Osteoblast (primary cell): ENCODE results near the gene SCGN. TPM values are rescaled to one million over a fixed set of nuclear protein-coding genes. Genes with fewer than 3 reads are reported as not detected.

ENCODE experiments used
- DNase-seq: peaks from one replicate; pipeline ENCODE4 v3.0.0; 2011; ENCODE audit warnings: low spot score, mixed read lengths; ENCODE audit not compliant: insufficient read length; ENCODE audit errors: missing footprints
- H2AFZ ChIP-seq: 2 replicates; pipeline ENCODE4 v1.6.0; 2011; ENCODE audit warnings: mild to moderate bottlenecking, low read length
- H3K27ac ChIP-seq: 2 replicates; pipeline ENCODE4 v1.5.1; 2011; ENCODE audit warnings: mild to moderate bottlenecking, low read depth, low read length, moderate library complexity
- H3K27me3 ChIP-seq: 2 replicates; pipeline ENCODE4 v1.6.0; 2012; ENCODE audit warnings: mild to moderate bottlenecking, control low read depth, inconsistent platforms, low read length, moderate library complexity; ENCODE audit not compliant: insufficient read depth
- H3K36me3 ChIP-seq: 2 replicates; pipeline ENCODE4 v1.5.1; 2011; ENCODE audit warnings: mild to moderate bottlenecking, low read length, control low read depth, moderate library complexity; ENCODE audit not compliant: insufficient read depth
- H3K4me1 ChIP-seq: 2 replicates; pipeline ENCODE4 v1.5.1; 2011; ENCODE audit warnings: mild to moderate bottlenecking, low read length, control low read depth, moderate library complexity; ENCODE audit not compliant: insufficient read depth
- H3K4me2 ChIP-seq: 2 replicates; pipeline ENCODE4 v1.6.0; 2011; ENCODE audit warnings: mild to moderate bottlenecking, low read length; ENCODE audit not compliant: insufficient read depth
- H3K4me3 ChIP-seq: fragments of 200-600 bp; sonication (generic); 3 replicates; pipeline ENCODE4 v1.5.1; 2012; ENCODE audit warnings: mild to moderate bottlenecking, low read length, inconsistent platforms; ENCODE audit not compliant: insufficient read depth
- H3K79me2 ChIP-seq: 2 replicates; pipeline ENCODE4 v1.6.0; 2012; ENCODE audit warnings: mild to moderate bottlenecking, low read length, control low read depth, inconsistent platforms; ENCODE audit not compliant: insufficient read depth
- H3K9me3 ChIP-seq: 2 replicates; pipeline ENCODE4 v1.5.1; 2011; ENCODE audit warnings: low read depth, low read length, control low read depth
- H4K20me1 ChIP-seq: 2 replicates; pipeline ENCODE4 v1.6.0; 2012; ENCODE audit warnings: mild to moderate bottlenecking, low read length, control low read depth; ENCODE audit not compliant: insufficient read depth
- total RNA-seq: library from RNA; depleted of rRNA; stranded (reverse); fragments of >200 nt; gene quantifications from 2 replicates; pipeline ENCODE4 v1.2.3, GENCODE V29; 2012
- TF ChIP-seq, protein P1 (sequence below): IDR thresholded peaks from 2 replicates; pipeline ENCODE4 v1.5.1; 2011; ENCODE audit warnings: mild to moderate bottlenecking, low read depth, low read length, moderate library complexity; ENCODE audit errors: extremely low read depth

The SCGN gene
- total RNA-seq, 1 donor, result not detected

DNA sequence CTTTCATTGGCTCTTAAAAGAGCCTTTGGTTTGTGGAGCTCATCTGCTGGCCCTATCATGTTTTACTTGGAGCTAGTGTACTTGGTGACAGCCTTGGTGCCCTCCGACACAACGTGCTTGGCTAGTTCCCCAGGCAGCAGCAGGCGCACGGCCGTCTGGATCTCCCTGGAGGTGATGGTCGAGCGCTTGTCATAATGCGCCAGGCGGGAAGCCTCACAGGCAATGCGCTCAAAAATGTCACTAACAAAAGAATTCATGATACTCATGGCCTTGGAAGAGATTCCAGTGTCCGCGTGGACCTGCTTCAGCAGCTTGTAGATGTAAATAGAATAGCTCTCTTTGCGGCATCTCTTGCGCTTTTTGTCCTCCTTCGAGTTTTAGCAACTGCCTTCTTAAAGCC, 79.7 kb downstream of the SCGN start:
- TF ChIP-seq, protein P1, sequence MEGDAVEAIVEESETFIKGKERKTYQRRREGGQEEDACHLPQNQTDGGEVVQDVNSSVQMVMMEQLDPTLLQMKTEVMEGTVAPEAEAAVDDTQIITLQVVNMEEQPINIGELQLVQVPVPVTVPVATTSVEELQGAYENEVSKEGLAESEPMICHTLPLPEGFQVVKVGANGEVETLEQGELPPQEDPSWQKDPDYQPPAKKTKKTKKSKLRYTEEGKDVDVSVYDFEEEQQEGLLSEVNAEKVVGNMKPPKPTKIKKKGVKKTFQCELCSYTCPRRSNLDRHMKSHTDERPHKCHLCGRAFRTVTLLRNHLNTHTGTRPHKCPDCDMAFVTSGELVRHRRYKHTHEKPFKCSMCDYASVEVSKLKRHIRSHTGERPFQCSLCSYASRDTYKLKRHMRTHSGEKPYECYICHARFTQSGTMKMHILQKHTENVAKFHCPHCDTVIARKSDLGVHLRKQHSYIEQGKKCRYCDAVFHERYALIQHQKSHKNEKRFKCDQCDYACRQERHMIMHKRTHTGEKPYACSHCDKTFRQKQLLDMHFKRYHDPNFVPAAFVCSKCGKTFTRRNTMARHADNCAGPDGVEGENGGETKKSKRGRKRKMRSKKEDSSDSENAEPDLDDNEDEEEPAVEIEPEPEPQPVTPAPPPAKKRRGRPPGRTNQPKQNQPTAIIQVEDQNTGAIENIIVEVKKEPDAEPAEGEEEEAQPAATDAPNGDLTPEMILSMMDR, result no peak
- Histone ChIP-seq H3K36me3 (no peaks in the 10 kb centered on the region), H3K4me1 (no peaks in the 10 kb centered on the region), H3K4me2 (no peak overlapping the region), H3K9me3 (no peaks in the 10 kb centered on the region), H3K79me2 (no peaks in the 10 kb centered on the region), H4K20me1 (no peaks in the 10 kb centered on the region), H2AFZ (no peak overlapping the region), H3K4me3 (no peak overlapping the region), H3K27ac (no peak overlapping the region), H3K27me3 (no peaks in the 10 kb centered on the region)
- no peak for DNase-seq

DNA sequence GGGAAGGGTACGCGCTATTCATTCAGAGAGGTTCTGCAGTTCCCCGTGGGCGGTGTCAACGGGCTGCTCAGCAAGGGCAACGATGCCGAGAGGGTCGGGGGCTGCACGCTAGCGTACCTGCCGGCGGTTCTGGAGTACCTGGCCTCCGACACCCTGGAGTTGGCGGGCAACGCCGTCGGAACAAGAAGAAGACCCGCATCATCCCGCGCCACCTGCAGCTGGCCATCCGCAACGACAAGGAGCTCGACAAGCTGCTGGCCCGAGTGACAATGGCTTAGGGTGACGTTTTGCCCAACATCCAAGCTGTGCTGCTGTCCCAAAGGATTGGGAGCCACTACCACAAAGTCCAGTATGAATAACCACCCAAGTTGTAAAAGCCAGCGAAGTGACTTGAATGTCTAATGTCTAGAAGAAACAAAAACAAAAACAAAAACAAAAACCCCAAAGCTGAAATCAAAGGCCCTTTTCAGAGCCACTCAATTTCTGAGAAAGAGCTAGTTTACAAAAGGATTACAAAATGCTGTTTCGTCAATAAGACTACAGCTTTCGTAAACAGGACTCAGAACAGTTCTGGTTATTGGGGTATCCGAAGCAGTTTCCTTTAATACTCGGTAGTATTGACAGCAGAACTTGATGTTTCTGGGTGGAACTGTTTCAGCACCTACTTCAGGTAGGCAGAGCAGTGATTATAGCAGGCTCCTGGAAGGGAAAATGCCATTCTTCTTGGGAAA, 80.6 kb downstream of the SCGN start:
- no peak overlapping the region for H3K4me2 ChIP-seq
- no peaks in the 10 kb centered on the region for H3K4me1 ChIP-seq
- H3K27me3 ChIP-seq, result no peaks in the 10 kb centered on the region
- no peak for DNase-seq
- no peaks in the 10 kb centered on the region for H3K36me3 ChIP-seq
- no peaks in the 10 kb centered on the region for H3K79me2 ChIP-seq
- H3K27ac ChIP-seq, result no peak overlapping the region
- H3K9me3 ChIP-seq, result no peaks in the 10 kb centered on the region
- TF ChIP-seq, protein P1, result no peak
- H2AFZ ChIP-seq, result no peak overlapping the region
- H3K4me3 ChIP-seq, result no peak overlapping the region
- H4K20me1 ChIP-seq, result no peaks in the 10 kb centered on the region

DNA sequence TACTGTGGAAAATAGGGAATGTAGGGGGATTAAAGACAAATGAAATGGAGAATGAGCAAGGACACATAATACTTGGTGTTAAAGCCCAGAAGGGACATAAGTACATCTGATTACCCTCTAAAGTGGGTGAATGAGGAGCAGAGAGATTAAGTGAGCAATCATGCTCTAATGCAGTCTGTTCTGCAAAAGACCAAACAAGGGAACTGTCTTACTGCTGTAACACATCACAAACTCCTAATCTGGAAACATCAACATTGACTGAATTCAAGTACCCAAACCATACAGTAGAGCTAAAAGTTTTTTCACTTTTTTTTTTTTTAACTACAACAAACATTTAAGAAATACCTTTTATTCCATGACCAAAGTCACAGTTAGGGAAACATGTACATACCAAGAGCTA, 83.2 kb downstream of the SCGN start:
- DNase-seq, result no peak
- H3K79me2 ChIP-seq, result no peaks in the 10 kb centered on the region
- no peak overlapping the region for H3K4me3 ChIP-seq
- no peaks in the 10 kb centered on the region for H3K9me3 ChIP-seq
- TF ChIP-seq, protein P1, result no peak
- no peaks in the 10 kb centered on the region for H3K36me3 ChIP-seq
- no peaks in the 10 kb centered on the region for H4K20me1 ChIP-seq
- H3K4me2 ChIP-seq, result no peak overlapping the region
- H3K27ac ChIP-seq, result no peak overlapping the region
- no peaks in the 10 kb centered on the region for H3K4me1 ChIP-seq
- no peak overlapping the region for H2AFZ ChIP-seq
- no peaks in the 10 kb centered on the region for H3K27me3 ChIP-seq

DNA sequence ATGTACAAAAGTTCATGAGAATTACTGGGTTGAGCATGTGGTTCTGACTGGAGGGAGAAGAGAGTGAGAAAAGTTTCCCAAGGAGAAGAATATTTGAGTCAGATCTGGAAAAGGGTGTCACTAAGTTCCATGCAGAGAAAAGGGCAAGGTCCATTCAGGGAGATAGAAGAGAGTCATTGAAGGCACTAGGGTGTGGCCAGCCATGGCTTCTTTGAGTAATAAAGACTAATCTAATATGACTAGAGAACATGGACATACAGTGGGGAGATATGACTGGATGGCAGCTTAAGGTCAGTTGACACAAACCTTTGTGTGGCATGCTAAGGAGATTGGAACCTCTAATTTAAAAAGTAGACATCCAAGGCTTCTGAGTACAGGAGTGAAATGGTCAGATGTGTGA, 91.9 kb downstream of the SCGN start:
- no peak overlapping the region for H3K4me2 ChIP-seq
- DNase-seq, result no peak
- H2AFZ ChIP-seq, result no peak overlapping the region
- H3K27ac ChIP-seq, result no peak overlapping the region
- H3K36me3 ChIP-seq, result no peaks in the 10 kb centered on the region
- no peaks in the 10 kb centered on the region for H4K20me1 ChIP-seq
- no peaks in the 10 kb centered on the region for H3K4me1 ChIP-seq
- no peaks in the 10 kb centered on the region for H3K27me3 ChIP-seq
- no peaks in the 10 kb centered on the region for H3K79me2 ChIP-seq
- H3K9me3 ChIP-seq, result no peaks in the 10 kb centered on the region
- TF ChIP-seq, protein P1, result no peak
- H3K4me3 ChIP-seq, result no peak overlapping the region
